Hippocampal formation (tissue), 2 donors: ENCODE measurements around the gene NKD2.

Source experiments
- DNase-seq, 2 donors: peaks; one replicate each; lab custom pipeline; 2025; lab: John Stamatoyannopoulos, UW

NKD2 gene

DNA sequence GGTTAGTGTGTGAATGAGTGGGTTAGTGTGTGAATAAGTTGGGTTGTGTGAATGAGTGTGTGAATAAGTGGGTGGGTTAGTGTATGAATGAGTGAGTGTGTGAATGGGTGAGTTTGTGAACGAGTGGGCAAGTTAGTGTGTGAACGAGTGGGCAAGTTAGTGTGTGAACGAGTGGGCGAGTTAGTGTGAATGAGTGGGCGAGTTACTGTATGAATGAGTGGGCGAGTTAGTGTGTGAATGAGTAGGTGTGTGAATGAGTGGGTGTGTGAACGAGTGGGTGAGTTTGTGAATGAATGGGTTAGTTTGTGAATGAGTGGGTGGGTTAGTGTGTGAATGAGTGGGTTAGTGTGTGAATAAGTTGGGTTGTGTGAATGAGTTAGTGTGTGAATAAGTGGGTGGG is 34.7 kb downstream of the NKD2 start:
- DNase-seq = no peak

- no peak for DNase-seq
Measured at GRCh38 chr5:1044117-1044516, 35.5 kb downstream of the NKD2 start.

- DNase-seq = no peak
Measured at GRCh38 chr5:1045960-1046560, 37.5 kb downstream of the NKD2 start.

DNA sequence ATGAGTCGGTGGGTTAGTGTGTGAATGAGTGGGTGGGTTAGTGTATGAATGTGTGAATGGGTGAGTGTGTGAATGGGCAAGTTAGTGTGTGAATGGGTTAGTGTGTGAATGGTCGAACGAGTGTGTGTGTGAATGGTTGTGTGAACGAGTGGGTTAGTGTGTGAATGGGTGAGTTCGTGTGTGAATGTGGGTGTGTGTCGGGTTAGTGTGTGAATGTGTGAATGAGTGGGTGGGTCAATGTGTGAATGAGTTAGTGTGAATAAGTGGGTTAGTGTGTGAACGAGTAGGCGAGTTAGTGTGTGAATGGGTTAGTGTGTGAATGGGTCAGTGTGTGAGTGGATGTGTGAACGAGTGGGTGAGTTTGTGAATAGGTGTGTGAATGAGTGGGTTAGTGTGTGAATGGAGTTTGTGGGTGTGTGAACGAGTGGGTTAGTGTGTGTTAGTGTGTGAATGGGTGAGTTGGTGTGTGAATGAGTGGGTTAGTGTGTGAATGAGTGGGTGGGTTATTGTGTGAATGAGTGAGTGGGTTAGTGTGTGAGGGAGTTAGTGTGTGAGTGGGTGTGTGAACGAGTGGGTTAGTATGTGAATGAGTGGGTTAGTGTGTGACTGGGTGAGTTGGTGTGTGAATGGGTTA is 38.8 kb downstream of the NKD2 start:
- DNase-seq = no peak

GRCh38 chr5:1048162-1048721 is 39.6 kb downstream of the NKD2 start:
- no peak for DNase-seq

GRCh38 chr5:1048861-1049838 is 40.5 kb downstream of the NKD2 start:
- DNase-seq = no peak

DNA sequence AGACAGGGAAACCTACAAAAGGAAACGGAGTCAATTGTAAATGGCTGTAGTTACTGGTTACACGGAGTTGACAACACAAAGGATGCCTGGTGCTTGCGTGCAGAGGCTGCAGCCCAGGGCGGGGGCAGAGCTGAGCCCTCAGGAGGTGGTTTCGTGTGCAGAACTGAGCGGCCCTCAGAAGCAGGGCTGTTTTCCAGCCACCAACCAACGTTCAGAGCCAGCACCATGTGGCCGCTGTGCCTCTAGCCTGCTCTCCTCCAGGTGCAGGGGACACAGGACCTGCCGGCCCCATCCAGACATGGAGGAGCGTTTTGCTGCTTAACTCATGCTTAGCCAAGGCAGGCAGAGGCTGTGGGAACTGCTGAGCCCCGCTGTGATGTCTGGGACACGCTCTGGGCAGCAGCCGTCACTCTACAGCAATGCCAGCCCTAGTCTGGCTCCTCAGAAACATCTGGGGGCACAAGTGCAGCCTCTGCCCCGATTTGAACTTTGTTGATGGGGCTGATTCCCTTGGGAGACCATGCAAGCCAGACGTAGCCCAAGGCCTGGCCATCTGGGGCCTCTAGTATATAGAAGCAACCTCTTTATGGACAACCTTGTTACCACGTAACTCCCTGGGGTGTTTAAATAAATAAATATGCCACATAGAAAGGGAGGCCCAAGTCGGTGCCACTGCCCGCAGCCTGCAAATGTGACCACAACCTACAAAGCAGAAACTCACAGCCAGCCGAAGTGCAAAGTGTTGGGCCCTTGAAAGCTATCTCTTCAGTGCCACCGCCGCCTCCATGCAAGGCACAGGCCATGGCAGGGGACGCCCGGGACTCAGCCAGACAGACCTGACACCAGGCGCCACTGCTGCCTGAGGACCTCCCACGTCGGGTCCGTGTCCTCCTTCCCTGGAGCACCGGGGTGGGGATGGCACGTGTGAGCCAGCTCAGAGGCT is 42.1 kb downstream of the NKD2 start:
- DNase-seq = no peak

DNA sequence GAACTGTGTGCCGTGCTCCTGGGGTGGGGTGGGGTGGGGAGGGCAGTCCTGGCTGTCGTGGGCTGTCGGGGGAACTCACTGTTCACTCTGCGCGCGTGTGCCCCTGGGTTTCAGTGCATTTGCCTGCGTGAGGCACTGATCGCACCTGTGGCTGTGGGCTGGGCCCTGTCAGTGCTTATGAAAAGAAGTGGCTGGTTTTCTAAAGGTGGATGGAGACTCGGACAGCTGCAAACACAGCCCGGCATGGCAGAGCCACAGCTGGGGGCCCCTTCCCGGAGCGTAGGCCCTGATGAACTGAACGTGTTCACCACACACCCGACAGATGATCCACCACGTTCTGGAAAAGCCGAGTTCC is 42.7 kb downstream of the NKD2 start:
- DNase-seq = no peak

- DNase-seq = no peak
Measured at GRCh38 chr5:1052076-1052475, 43.5 kb downstream of the NKD2 start.

DNA sequence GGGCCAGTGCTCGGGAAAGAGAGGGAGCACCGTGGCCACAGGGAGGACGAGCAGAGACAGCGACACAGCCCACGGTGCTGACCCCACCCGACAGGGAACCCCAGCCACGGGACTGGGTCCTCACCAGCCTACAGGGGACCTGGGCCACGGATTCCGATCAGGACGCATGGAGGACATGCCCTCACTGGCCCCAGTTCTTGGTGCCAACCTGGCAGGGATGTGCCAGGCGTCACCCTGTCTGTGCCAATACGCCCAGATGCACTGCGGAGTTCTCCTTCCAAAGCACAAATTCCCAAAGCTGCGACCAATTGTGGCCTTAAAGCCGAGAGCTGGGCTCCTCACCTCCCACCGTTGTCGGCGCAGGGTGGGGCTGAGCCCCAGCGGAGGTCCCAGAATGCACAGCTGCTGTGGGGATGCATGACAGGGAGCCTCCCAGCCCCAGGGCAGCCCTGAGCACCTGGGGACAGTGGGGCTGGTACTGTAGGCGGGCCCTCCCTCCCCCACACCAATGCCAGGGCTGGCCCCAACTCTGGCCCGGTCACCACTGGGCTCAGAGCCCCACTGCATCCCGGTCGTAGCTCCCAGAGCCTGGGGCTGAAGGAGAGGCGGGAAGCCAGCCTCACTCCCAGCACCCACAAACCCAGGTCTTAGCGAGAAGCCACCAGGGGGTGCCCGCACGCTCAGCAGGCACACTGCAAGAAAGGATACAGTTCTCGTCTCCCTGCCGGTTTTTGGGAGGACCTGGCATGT is 44.2 kb downstream of the NKD2 start:
- no peak for DNase-seq

DNA sequence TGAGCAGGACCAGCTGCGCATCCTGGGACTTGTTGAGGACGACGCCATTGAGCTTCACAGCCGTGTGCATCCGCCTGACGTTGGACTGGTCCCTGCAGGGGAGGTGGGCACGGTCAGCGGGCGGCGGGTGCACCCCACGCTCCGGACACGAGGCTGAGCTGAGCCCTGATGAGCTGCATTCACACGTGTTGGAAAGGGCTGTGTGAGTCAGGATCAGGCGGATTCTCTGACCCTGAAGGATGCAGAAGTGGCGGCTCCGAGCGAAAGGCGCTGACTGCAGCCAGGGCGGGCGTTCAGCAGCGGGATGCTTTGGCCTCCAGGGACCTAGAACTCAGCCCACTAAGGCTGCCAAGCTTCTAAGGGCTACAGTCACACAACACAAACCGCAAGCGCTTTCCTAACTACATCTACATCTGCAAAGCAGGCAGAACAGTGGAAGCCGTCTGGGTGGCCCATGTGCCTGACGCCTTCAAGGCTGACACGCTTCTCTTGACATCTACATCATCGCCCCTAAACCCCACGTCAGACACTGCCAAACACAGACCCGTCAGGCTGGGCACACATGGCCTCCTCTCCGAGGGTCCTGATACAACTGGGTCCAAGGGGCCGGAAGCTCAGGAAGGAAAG is 44.9 kb downstream of the NKD2 start:
- DNase-seq = no peak

DNA sequence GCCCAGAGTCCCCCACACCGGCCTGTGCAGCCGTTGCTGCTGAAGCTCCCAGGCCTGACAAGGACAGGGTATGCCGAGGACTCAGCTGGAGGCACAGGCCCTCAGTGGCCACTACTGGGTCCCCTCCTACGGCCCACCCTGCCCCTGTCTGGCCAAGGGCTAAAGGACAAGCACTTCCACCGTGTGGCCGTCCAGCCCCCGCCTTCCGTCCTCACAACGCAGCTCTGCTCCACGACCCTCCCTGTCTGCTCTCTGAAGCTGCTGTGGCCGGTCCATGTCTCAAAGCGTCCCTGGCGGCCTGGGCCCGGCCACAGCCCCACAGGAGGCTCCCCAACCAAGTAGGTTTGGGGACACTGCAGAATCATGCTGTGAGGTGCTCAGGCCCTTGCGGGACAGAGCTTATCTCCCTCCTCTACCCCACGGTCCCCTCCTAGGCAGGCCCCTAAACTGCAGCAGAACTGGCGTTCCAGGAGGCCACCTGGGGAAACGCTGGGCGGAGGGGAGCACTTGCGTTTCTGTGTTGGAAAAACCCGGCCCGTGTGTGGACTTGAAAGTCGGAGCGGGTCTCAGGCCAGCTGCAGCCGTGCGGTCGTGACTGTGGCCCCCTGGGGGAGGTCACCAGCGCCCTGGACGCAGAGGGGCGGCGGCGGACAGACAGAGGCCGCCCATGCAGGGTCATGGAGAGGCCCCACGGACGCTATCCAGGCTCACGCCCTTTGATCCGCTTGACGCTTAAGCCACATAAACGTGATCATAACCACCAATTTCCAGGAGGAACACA is 45.6 kb downstream of the NKD2 start:
- no peak for DNase-seq

DNA sequence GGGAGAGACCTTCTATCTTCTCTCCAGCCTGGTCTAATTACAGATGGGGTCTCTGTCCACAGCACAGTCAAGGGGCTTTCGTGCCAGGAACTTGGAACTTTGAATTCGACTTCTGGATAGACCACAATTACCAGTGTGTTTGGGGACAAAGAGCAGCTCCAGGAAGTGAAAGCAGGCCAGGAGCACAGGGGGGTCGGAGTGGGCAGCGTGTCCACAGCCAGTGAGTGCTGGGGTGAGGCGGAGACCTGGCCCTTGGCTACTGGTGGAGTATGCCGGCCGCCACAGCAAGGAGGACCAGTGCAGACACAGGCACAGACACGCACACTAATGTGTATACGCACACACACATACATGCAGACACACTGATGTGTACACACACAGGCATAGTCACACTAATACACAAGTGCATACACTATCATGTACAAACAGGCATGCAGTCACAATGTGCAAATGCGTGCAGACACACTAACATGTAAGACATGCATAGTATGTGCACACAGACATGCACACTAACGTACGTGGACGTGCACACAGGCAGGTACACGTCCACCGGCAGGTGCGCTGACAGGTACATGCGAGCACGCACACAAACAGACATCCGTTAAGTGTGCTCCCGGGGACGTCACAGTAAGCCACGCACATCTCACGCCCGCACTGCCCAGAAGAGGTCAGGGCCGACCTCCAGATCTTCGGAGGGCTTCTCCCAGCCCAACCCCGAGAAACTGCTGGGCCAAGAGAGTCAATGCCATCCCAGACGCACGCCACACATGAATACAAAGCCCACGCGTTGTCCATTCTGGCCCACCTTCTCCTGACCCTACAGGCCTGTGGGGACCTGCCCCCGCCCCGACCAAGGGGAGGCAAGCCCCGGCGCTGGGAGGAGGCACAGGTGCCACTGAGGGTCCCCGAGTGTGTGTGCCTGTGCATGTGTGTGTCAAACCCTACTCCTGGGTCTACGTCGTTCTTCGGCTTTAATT is 46.5 kb downstream of the NKD2 start:
- no peak for DNase-seq

DNA sequence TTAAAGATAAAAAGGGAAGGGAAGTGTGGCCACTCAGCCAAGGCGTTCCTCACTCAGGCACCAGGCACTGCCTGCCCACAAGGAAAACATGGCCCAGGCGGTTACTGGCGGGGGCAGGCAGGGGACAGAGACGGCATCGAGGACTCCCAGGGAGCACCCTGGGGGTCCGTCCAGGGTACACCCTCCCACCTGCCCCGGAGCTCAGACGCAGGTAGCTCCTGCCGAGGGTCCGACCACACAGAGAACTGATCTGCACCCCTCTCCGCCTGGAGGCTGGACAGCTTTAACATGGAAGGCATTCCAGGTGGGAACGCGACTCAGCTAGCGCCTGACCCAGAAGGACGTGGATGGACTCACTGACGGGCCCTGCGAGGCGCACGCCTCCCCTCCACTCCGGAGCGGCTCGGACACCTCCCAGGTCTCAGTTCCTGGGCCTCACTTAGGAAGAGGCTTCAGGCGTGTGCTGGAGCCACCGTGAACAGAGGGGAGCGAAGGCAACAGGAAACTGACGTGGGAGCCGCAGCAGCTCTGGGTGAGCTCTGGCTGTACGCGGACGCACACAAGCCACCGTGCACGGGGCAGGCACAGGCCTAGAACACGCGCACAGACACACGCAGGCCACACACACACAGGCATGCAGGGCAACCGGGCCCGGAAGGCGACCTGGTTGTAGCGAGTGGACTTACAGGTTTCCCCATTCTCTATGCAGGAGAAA is 47.5 kb downstream of the NKD2 start:
- DNase-seq = no peak

DNA sequence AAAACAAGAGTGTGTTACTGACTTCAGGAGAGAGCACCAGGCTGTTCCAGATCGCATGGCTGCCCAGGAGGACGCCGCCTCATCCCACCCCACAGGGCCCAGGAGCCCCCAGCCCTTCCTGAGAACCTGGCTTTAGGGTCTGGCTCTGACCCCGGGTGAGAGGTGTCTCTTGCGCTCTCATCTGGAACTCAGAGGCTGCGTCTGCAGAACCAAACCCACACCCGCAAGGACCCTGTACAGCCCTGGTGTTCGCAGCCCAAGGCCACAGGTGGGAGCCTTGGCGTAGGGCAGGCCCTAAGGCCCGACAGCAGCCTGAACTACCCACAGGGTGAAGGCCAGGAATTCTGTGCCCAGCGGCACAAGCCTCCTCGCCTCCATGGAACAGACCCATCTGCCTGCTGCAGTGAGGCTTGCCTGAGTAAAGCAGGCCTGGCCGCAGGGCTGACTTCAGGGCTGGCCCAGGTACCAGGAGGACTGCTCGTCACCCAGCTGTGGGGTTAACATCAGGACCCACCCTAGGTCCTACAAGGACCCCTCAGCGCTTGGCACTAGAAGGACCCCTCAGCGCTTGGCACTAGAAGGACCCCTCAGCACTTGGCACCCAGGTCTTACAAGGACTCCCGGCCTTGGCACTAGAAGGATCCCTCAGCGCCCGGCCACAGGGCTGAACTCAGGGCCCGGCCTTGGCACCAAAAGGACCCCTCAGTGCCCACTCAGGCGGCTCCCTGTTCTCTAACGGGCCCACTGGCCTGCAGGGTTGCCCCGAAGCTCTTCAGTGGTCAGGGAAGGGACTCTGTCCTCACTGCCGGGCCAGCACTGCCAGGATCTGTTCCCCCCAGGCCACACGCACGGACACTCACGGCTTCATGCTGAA is 48.2 kb downstream of the NKD2 start:
- no peak for DNase-seq

DNA sequence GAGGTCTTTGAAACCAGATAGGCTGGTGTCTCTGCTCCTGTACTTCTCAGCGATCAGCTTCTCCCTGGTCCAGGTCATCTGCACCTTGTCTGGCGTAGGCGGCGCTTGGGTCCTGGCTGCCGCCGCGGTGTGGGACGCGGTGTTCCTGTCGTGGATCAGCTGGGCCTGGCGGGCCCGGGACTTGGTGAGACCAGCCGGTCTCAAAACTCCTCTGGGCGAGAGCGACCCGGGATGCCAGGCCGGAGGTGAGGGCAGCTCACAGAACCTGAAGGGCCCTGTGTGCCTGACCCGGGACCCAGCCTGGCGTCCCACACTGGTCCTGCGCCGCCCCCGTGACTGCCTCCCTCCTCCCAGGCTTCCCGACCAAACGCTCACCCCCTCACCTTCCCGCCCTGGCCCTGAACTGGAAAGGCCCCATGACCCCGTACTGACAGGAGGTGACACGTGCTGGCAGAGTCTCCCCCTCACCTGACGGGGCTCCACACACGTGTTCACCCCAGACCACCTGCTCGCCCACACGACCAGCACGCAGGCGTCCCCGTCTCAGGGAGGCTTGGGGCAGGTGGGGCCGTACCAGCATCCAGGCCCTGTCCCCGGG is 49.0 kb downstream of the NKD2 start:
- DNase-seq = no peak
